CD4-positive, alpha-beta T cell treated with Interferon gamma for 1 hour (primary cell): Measurements from ENCODE around the gene PAK5.

Experiments
- DNase-seq: peaks from one replicate; pipeline ENCODE4 v3.0.0-alpha.2; 2020

PAK5 gene

GRCh38 chr20:9573335-9574151, 265.3 kb downstream of the PAK5 start:
- no peak for DNase-seq

GRCh38 chr20:9572670-9573069, 266.2 kb downstream of the PAK5 start:
- no peak for DNase-seq

- DNase-seq: no peak
These were observed 267.1 kb downstream of the PAK5 start for GRCh38 chr20:9571783-9572182.

- no peak for DNase-seq
These were observed 268.3 kb downstream of the PAK5 start for GRCh38 chr20:9570612-9571011.

- no peak for DNase-seq
These were observed 271.9 kb downstream of the PAK5 start for GRCh38 chr20:9566977-9567376.

- DNase-seq: no peak
These were observed 272.8 kb downstream of the PAK5 start for GRCh38 chr20:9565910-9566550.

GRCh38 chr20:9557411-9557810, 281.5 kb downstream of the PAK5 start:
- DNase-seq: no peak

GRCh38 chr20:9555781-9556180, 283.1 kb downstream of the PAK5 start:
- no peak for DNase-seq

GRCh38 chr20:9551808-9552550, 286.9 kb downstream of the PAK5 start:
- DNase-seq: no peak

GRCh38 chr20:9550871-9551270, 288.0 kb downstream of the PAK5 start:
- no peak for DNase-seq

- no peak for DNase-seq
These were observed 288.6 kb downstream of the PAK5 start for GRCh38 chr20:9550283-9550682.

- no peak for DNase-seq
These were observed 295.7 kb downstream of the PAK5 start for GRCh38 chr20:9543214-9543613.

GRCh38 chr20:9535449-9535848, 303.4 kb downstream of the PAK5 start:
- no peak for DNase-seq

- DNase-seq: no peak
These were observed 304.9 kb downstream of the PAK5 start for GRCh38 chr20:9534025-9534424.

- DNase-seq: no peak
These were observed 306.6 kb downstream of the PAK5 start for GRCh38 chr20:9532069-9532838.

GRCh38 chr20:9531581-9531980, 307.3 kb downstream of the PAK5 start:
- no peak for DNase-seq

- DNase-seq: no peak
These were observed 315.2 kb downstream of the PAK5 start for GRCh38 chr20:9523636-9524035.

GRCh38 chr20:9520086-9520485, 318.8 kb downstream of the PAK5 start:
- no peak for DNase-seq

- DNase-seq: no peak
These were observed 320.2 kb downstream of the PAK5 start for GRCh38 chr20:9518576-9519175.

- no peak for DNase-seq
These were observed 321.3 kb downstream of the PAK5 start for GRCh38 chr20:9517297-9518162.

GRCh38 chr20:9516234-9516871, 322.5 kb downstream of the PAK5 start:
- no peak for DNase-seq
